ENCODE measurements around the gene GAS2L2. TPM values are rescaled to one million over a fixed set of nuclear protein-coding genes. Genes with fewer than 3 reads are reported as not detected.

GAS2L2 gene
- total RNA-seq, 1 experiment from 2014 or later, result 0.23 TPM

- no peak for TF ChIP-seq CTCF (IDR thresholded peaks at IDR 0.05; ENCODE audit: unreplicated experiment)
- Mint-ChIP-seq H3K27me3 (ENCODE audit: insufficient read depth, unreplicated experiment) (peaks cover 50% of the 10 kb centered on the region), H3K9me3 (ENCODE audit: unreplicated experiment) (no peaks in the 10 kb centered on the region), H3K27ac (ENCODE audit: low read depth, unreplicated experiment) (no peak overlapping the region), H3K36me3 (ENCODE audit: insufficient read depth, unreplicated experiment) (no peaks in the 10 kb centered on the region), H3K4me3 (ENCODE audit: unreplicated experiment) (no peak overlapping the region), H3K4me1 (ENCODE audit: insufficient read depth, unreplicated experiment) (no peaks in the 10 kb centered on the region)
- BruUV-seq (replicated peaks), result no TSS peak
- ChIA-PET POLR2A (no interaction called here), CTCF (interaction anchor here (0.6 to 0.7 kb wide), 4 partner anchors 12 to 127 kb away, joined by 3 to 4 read pairs (median 3); no protein-coding TSS in a partner anchor)
- DNase-seq (ENCODE audit: unreplicated experiment), result no peak
- intact Hi-C loops (cut with micrococcal nuclease), result loop anchor here (10.0 kb wide), 2 partner anchors 76 to 426 kb away; no protein-coding TSS in a partner anchor
Observed at GRCh38 chr17:35740997-35741931, 11.8 kb downstream of the GAS2L2 start.

- no peaks in the 10 kb centered on the region for H3K9me3 Mint-ChIP-seq (ENCODE audit: unreplicated experiment)
- DNase-seq (ENCODE audit: unreplicated experiment), result no peak
- ChIA-PET CTCF (interaction anchor here (0.9 to 7.8 kb wide), 3 partner anchors 8 to 127 kb away, joined by 5 to 57 read pairs (median 7); no protein-coding TSS in a partner anchor), POLR2A (no interaction called here)
- no peaks in the 10 kb centered on the region for H3K36me3 Mint-ChIP-seq (ENCODE audit: insufficient read depth, unreplicated experiment)
- no peak overlapping the region for H3K27ac Mint-ChIP-seq (ENCODE audit: low read depth, unreplicated experiment)
- BruUV-seq (replicated peaks), result no TSS peak
- no peaks in the 10 kb centered on the region for H3K4me1 Mint-ChIP-seq (ENCODE audit: insufficient read depth, unreplicated experiment)
- no peak overlapping the region for H3K4me3 Mint-ChIP-seq (ENCODE audit: unreplicated experiment)
- intact Hi-C loops (cut with micrococcal nuclease), result loop anchor here (10.0 kb wide), 2 partner anchors 75 to 425 kb away; no protein-coding TSS in a partner anchor
- no peak for TF ChIP-seq CTCF (IDR thresholded peaks at IDR 0.05; ENCODE audit: unreplicated experiment)
- H3K27me3 Mint-ChIP-seq (ENCODE audit: insufficient read depth, unreplicated experiment), result peaks cover 50% of the 10 kb centered on the region
Observed at GRCh38 chr17:35740216-35740615, 12.8 kb downstream of the GAS2L2 start.

GRCh38 chr17:35738519-35739133, 14.4 kb downstream of the GAS2L2 start:
- no peaks in the 10 kb centered on the region for H3K9me3 Mint-ChIP-seq (ENCODE audit: unreplicated experiment)
- BruUV-seq (replicated peaks), result no TSS peak
- ChIA-PET POLR2A (no interaction called here), CTCF (interaction anchor here (0.8 to 7.8 kb wide), 3 partner anchors 10 to 125 kb away, joined by 4 to 57 read pairs (median 7); no protein-coding TSS in a partner anchor)
- no peaks in the 10 kb centered on the region for H3K36me3 Mint-ChIP-seq (ENCODE audit: insufficient read depth, unreplicated experiment)
- H3K27ac Mint-ChIP-seq (ENCODE audit: low read depth, unreplicated experiment), result no peak overlapping the region
- intact Hi-C loops (cut with micrococcal nuclease), result no loop called here
- no peak for DNase-seq (ENCODE audit: unreplicated experiment)
- no peak overlapping the region for H3K4me3 Mint-ChIP-seq (ENCODE audit: unreplicated experiment)
- no peak for TF ChIP-seq CTCF (IDR thresholded peaks at IDR 0.05; ENCODE audit: unreplicated experiment)
- peaks cover 45% of the 10 kb centered on the region for H3K27me3 Mint-ChIP-seq (ENCODE audit: insufficient read depth, unreplicated experiment)
- no peaks in the 10 kb centered on the region for H3K4me1 Mint-ChIP-seq (ENCODE audit: insufficient read depth, unreplicated experiment)

- no peaks in the 10 kb centered on the region for H3K36me3 Mint-ChIP-seq (ENCODE audit: insufficient read depth, unreplicated experiment)
Observed at GRCh38 chr17:35736236-35736635, 16.8 kb downstream of the GAS2L2 start.

More at GRCh38 chr17:35736236-35736635, 16.8 kb downstream of the GAS2L2 start:
- Mint-ChIP-seq H3K4me3 (ENCODE audit: unreplicated experiment) (no peak overlapping the region), H3K27me3 (ENCODE audit: insufficient read depth, unreplicated experiment) (peaks cover 21% of the 10 kb centered on the region), H3K4me1 (ENCODE audit: insufficient read depth, unreplicated experiment) (no peaks in the 10 kb centered on the region), H3K27ac (ENCODE audit: low read depth, unreplicated experiment) (no peak overlapping the region), H3K9me3 (ENCODE audit: unreplicated experiment) (no peaks in the 10 kb centered on the region)
- intact Hi-C loops (cut with micrococcal nuclease), result no loop called here
- TF ChIP-seq CTCF (IDR thresholded peaks at IDR 0.05; ENCODE audit: unreplicated experiment), result no peak
- no peak for DNase-seq (ENCODE audit: unreplicated experiment)
- no TSS peak for BruUV-seq (replicated peaks)
- POLR2A ChIA-PET, result no interaction called here
- CTCF ChIA-PET, result interaction anchor here (1.3 to 7.8 kb wide), 3 partner anchors 12 to 122 kb away, joined by 4 to 57 read pairs (median 4); no protein-coding TSS in a partner anchor
